ENCODE results near the gene PSMB9.

DNA sequence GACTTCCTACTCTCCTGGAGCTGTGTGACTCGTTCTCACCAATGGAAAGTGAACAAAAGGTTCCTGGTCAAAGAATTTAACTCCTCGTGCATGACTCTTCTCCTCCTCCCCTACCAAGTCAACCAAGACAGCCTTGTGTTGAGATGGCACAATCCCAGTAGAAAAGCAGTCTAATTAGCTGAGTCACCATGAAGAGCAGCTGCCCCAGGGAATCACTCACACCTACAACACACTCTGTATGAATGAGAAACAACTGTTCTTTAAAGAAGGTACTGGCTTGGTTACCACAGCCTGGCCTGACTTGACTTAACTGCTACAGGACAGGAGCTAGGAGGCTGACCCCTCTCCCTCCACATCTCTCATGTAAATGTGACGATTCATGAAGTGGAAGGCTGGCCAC, 34.3 kb upstream of the PSMB9 start:
- no peak for TF ChIP-seq EZH2 (IDR thresholded peaks at IDR 0.05; ENCODE audit: borderline replicate concordance, insufficient read depth, low read depth, low read length, poor library complexity, severe bottlenecking)
- TF ChIP-seq, protein P1, sequence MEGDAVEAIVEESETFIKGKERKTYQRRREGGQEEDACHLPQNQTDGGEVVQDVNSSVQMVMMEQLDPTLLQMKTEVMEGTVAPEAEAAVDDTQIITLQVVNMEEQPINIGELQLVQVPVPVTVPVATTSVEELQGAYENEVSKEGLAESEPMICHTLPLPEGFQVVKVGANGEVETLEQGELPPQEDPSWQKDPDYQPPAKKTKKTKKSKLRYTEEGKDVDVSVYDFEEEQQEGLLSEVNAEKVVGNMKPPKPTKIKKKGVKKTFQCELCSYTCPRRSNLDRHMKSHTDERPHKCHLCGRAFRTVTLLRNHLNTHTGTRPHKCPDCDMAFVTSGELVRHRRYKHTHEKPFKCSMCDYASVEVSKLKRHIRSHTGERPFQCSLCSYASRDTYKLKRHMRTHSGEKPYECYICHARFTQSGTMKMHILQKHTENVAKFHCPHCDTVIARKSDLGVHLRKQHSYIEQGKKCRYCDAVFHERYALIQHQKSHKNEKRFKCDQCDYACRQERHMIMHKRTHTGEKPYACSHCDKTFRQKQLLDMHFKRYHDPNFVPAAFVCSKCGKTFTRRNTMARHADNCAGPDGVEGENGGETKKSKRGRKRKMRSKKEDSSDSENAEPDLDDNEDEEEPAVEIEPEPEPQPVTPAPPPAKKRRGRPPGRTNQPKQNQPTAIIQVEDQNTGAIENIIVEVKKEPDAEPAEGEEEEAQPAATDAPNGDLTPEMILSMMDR (IDR thresholded peaks at IDR 0.05), result no peak
